Activated effector memory CD4-positive, alpha-beta T cell treated with anti-CD3 and anti-CD28 coated beads, Interleukin-2, amount 50 U/mL, for 16 hours (primary cell): Measurements from ENCODE around the gene RRBP1.

Experiments
- DNase-seq: peaks from one replicate; pipeline ENCODE4 v3.0.0-alpha.2; 2020

RRBP1 gene

DNA sequence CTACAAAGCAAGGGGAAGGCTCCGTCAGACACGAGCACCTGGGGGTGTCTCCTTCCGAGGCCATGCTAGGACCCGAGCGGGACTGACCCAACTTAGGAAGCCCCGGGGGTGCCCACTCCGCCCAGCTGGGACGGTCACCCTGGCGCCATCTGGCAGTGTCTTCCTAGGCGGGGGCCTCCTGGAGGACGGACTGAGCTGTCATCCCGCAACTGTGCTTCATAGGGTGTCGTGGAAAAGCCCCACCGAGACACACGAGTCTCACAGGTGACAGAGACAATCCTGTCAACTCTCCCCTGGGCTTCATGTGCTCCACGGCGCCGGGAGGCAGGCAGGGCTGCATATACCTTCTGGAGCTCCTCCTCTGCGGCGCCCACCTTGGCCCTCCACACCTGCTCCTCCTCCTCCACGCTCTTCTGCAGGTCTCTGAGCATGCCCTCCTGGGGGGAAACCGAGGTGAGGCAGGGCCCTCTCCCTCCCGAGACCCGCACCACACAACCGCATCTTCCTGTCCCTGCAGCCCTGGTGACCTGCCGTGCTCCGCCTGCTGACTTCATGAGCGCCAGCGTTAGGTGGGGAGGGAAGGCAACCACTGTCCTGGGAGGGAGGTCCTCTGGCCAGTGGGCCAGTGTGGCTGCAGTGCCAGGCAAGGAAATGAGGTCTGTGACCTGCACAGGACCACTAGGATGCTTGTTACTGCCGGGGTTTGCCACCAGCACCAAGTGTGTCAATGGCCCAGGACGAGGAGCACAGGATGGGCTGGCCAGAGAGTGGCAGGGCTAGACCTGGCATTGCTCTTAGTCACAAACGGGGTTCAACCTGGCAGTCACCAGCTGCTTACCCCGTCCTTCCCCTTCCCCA lies 61.4 kb downstream of the RRBP1 start:
- DNase-seq: peak; percentile 57

GRCh38 chr20:17619351-17620093 lies 62.5 kb downstream of the RRBP1 start:
- DNase-seq: peak; percentile 58

DNA sequence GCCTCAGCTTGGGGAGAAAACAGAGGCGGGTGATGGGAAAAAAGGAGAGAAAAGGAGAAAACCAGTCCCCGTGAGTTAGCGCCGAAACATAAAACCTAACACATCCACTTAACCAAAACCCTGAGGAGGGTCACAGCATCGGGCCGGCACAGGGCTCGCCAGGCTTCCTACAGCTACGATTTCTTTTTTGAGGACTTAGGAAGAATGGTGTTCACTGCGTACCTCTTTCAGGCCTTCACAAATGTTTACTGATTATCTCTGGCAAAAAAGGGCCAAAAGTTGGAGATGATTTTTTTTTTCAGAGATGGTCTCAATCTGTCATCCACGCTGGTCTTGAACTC lies 63.4 kb downstream of the RRBP1 start:
- no peak for DNase-seq

DNA sequence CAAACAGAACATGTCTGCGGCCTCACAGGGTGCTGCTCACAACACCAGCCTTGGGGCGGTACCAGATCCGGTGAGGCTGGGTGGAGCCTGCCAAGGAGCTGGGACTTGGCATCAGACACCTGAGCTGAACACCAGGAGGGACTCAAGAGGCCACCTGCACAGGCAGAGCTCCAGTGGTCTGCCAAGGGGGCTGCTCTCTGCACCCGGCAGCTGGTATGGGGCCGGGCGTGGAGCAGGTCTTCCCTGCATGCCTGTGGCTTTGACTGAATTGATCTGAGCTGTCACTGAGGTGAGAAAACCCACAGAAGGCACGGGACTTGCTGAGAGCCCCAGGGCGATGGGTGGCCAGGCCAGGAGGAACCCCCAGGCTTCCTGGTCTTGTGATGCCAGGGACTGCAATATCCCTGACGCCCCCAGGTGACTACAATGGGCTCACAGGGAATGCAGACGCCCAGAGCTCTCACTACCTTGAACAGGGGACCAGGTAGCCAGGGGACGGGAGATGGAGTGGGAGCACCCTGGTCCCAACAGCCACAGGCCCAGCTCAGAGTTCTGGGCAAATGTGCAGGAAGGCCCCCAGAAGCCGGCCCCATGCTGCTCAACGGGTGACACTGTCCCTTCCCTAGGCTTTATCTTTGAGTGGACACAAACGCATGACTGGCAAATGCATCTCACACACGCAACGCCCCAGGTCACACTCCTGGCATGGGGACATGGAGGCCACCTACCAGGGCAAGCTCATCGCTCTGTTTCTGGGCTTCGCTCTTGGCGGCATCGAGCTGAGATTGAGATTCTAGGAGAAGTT lies 64.0 kb downstream of the RRBP1 start:
- DNase-seq: peak; percentile 56

DNA sequence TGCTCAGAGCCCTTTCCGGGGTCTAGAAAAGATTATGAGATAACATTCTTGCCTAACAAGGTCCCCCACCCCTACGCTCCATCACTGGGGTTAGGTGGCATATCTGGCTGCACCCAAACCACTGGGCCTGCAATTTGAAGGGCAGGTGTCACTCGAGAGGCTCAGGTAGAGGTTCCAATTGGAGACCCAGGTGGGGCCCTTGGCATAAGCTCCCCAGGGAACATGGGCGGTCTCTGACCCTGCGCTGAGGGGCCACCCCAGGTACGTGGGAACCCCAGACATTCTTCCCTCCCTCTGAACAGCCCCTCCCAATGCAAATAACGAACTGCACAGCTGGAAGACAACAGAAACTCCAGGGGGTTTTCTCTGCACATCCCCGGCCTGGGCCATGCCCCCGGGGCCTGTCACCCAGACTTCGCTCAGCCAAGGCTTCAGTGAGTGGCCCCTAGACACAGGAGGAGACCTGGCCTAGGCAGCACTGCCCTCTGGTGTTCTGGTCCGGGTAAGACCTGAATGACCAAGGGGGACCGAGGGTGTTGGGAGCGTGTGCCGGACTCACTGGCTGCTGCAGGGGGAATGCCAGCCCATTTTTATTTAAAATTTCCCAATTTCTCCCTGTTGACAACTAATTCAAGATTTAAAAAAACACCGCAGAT lies 64.7 kb downstream of the RRBP1 start:
- peak; percentile 77 for DNase-seq

GRCh38 chr20:17616480-17617211 lies 65.4 kb downstream of the RRBP1 start:
- peak; percentile 49 for DNase-seq

- DNase-seq: peak; percentile 44
Observed at GRCh38 chr20:17615645-17616479, 66.2 kb downstream of the RRBP1 start.

GRCh38 chr20:17614812-17615644 lies 67.0 kb downstream of the RRBP1 start:
- DNase-seq: peak; percentile 54

DNA sequence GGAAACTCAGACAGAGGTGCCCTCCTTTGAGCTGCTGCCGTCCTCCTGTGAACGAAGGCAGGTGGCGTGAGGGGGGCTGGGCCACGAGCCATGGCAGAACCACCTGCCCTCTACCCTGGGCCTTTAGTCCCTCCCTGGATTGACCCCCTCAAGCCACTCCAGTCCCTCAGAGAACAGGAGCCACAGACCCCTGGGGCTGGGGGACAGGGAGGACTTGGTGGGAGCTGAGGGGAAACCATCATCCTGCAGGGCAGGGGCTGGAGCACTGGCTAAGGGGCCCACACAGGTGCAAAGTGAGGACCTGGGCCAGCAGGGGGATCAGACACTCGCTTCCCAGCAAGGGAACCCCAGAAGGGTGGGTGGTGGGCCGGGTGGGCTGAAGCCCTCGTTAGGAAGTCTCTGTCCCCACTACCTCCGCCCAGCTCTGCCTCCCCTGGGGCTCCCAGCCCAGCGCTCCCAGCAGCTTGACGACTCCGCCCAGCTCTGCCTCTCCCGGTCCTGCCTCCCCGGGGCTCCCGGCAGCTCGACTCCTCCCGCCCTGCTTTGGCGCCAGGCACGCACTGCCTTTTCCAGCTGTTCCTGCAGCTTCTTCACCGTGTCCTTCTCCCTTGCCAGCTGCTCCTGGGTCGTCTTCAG lies 67.7 kb downstream of the RRBP1 start:
- peak; percentile 55 for DNase-seq

GRCh38 chr20:17613328-17614175 lies 68.5 kb downstream of the RRBP1 start:
- peak; percentile 59 for DNase-seq

DNA sequence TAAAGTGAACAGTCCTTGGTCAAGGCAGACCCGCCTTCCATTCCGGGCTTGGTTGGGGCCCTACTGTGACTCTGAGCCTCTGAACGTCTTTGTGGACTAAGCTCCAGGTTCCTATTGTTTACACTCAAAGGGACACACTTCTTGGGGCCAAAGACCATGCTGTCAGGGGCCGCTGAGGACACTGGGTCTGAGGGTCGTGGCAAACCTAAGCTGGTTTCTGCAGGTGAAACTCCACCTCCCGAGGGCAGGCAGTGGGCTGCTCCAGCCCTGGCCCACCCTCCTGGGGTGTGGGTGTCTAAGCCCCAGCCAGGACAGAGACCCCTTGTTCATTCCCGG lies 69.1 kb downstream of the RRBP1 start:
- peak; percentile 53 for DNase-seq

GRCh38 chr20:17612287-17612991 lies 69.6 kb downstream of the RRBP1 start:
- DNase-seq: peak; percentile 66

GRCh38 chr20:17611540-17612286 lies 70.3 kb downstream of the RRBP1 start:
- no peak for DNase-seq

GRCh38 chr20:17611290-17611539 lies 70.8 kb downstream of the RRBP1 start:
- DNase-seq: peak; percentile 69

GRCh38 chr20:17610566-17611289 lies 71.3 kb downstream of the RRBP1 start:
- DNase-seq: peak; percentile 84

DNA sequence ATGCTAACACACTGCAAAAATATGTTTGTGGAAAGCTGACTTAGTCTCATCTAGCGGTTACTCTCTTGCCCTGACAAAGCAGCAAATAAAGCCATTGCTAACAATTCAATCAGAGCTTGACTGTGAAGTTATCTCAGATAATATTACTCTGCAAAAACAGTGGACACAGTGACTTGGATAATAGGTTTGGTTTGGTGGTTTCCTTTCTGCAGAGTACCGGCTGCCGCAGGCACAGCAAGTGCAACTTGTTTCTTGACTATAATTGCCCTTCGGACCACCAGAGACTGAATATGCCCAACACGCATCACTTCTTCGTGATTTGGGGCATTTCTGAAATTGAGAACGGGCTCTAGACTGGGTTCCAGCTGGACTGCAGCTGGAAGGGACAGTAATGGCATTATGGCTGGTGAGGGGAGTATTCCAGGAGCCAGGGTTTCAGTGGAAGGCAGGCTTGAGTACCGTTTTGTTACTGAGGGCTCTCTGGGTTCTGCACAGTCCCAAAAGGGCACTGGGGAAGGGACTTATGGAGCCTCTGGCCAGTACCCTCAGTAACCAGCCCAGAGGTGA lies 72.1 kb downstream of the RRBP1 start:
- DNase-seq: no peak
